Adrenal gland (tissue), 5 donors: ENCODE measurements around the gene TGFBR3.

Experiments used
- POLR2A ChIP-seq, 2 donors: fragments of 450-650 bp; IDR thresholded peaks; one replicate each; pipeline ENCODE4 v1.6.1; 2017; ENCODE audit warnings: antibody characterized with exemption in 2 of 2, mild to moderate bottlenecking in 2 of 2, moderate library complexity in 1 of 2
- TF ChIP-seq, protein P1 (sequence below), 6 experiments: fragments of 450-650 bp in 4 of 6; fragments of 200-600 bp in 2 of 6; sonication (generic) in 1 of 6; IDR thresholded peaks; 1 replicate in 5 of 6; 2 replicates in 1 of 6; pipeline versions ENCODE4 v1.5.1 to v1.8.0; 2016 to 2021; ENCODE audit warnings: antibody characterized with exemption in 6 of 6, mild to moderate bottlenecking in 2 of 6, moderate library complexity in 1 of 6
- donor health status: DM: no; HTN: no; CAD: no.

DNA sequence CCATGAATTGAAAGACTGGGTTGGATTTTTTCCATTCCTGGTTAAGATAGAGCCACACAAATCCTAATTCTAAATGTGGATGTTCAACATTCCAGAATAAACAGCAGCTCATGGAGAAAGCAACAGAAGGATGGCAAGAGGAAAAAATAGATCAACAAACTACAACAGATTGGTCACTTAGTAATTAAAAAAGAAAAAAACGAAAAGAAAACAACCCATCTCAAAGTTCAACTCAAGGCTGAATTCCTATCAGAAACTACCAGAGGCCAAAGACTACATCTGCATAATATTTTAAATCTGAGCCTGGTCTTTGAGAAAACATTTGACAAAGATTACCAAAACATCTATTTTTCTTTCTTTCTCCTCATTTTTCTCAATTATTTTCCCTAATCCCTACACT lies 69.9 kb downstream of the TGFBR3 start:
- TF ChIP-seq, protein P1, sequence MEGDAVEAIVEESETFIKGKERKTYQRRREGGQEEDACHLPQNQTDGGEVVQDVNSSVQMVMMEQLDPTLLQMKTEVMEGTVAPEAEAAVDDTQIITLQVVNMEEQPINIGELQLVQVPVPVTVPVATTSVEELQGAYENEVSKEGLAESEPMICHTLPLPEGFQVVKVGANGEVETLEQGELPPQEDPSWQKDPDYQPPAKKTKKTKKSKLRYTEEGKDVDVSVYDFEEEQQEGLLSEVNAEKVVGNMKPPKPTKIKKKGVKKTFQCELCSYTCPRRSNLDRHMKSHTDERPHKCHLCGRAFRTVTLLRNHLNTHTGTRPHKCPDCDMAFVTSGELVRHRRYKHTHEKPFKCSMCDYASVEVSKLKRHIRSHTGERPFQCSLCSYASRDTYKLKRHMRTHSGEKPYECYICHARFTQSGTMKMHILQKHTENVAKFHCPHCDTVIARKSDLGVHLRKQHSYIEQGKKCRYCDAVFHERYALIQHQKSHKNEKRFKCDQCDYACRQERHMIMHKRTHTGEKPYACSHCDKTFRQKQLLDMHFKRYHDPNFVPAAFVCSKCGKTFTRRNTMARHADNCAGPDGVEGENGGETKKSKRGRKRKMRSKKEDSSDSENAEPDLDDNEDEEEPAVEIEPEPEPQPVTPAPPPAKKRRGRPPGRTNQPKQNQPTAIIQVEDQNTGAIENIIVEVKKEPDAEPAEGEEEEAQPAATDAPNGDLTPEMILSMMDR (IDR thresholded peaks at IDR 0.05) = no peak
- TF ChIP-seq POLR2A (IDR thresholded peaks at IDR 0.05) = no peak
